T47D (cell line): Measurements from ENCODE around the gene OSBP2.

Source experiments
- DNase-seq, 2 experiments: peaks; one replicate each; pipeline versions ENCODE4 v3.0.0 to v3.0.0-alpha.2; 2011 to 2012; ENCODE audit warnings: low read depth in 1 of 2, low spot score in 1 of 2
- JUND ChIP-seq: IDR thresholded peaks from 2 replicates; pipeline ENCODE4 v1.6.1; 2012; ENCODE audit warnings: low read depth
- in situ Hi-C: cut with HindIII; loops from 2 replicates; pipeline ENCODE4 v1.10.0; 2016; ENCODE audit warnings: low sequenced_read_pairs, low pct_unique_long_range_greater_than_20kb

The OSBP2 gene, protein sequence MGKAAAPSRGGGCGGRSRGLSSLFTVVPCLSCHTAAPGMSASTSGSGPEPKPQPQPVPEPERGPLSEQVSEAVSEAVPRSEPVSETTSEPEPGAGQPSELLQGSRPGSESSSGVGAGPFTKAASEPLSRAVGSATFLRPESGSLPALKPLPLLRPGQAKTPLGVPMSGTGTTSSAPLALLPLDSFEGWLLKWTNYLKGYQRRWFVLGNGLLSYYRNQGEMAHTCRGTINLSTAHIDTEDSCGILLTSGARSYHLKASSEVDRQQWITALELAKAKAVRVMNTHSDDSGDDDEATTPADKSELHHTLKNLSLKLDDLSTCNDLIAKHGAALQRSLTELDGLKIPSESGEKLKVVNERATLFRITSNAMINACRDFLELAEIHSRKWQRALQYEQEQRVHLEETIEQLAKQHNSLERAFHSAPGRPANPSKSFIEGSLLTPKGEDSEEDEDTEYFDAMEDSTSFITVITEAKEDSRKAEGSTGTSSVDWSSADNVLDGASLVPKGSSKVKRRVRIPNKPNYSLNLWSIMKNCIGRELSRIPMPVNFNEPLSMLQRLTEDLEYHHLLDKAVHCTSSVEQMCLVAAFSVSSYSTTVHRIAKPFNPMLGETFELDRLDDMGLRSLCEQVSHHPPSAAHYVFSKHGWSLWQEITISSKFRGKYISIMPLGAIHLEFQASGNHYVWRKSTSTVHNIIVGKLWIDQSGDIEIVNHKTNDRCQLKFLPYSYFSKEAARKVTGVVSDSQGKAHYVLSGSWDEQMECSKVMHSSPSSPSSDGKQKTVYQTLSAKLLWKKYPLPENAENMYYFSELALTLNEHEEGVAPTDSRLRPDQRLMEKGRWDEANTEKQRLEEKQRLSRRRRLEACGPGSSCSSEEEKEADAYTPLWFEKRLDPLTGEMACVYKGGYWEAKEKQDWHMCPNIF

DNA sequence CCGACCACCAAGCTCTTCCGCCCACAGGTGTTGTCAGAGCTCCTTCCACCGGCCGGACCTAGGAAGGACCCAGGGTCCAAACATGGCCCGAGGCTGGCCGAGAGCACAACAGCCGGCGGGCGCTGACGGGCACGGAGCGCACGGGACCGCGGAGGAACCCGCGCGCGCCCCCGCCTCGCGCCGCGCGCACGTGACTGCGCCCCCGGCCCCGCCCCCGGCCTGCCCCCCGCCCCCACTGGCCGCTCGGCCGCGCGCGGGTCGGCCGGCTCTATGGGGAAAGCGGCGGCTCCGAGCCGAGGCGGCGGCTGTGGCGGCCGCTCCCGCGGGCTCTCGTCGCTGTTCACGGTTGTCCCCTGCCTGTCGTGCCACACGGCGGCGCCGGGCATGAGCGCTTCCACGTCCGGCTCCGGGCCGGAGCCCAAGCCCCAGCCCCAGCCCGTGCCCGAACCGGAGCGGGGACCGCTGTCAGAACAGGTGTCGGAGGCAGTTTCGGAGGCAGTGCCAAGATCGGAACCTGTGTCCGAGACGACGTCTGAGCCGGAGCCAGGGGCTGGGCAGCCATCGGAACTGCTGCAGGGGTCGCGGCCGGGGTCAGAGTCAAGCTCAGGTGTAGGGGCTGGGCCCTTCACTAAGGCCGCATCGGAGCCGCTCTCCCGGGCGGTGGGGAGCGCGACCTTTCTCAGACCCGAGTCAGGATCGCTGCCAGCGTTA lies at the start of gene OSBP2:
OSBP2 (plus strand) TSS at position 235 of the 711 bp plus-strand sequence; CDS start at position 271, 36 bp downstream.
- in situ Hi-C loops = no loop called here
- peak; percentile 37 to 44 for DNase-seq
- TF ChIP-seq JUND = no peak

DNA sequence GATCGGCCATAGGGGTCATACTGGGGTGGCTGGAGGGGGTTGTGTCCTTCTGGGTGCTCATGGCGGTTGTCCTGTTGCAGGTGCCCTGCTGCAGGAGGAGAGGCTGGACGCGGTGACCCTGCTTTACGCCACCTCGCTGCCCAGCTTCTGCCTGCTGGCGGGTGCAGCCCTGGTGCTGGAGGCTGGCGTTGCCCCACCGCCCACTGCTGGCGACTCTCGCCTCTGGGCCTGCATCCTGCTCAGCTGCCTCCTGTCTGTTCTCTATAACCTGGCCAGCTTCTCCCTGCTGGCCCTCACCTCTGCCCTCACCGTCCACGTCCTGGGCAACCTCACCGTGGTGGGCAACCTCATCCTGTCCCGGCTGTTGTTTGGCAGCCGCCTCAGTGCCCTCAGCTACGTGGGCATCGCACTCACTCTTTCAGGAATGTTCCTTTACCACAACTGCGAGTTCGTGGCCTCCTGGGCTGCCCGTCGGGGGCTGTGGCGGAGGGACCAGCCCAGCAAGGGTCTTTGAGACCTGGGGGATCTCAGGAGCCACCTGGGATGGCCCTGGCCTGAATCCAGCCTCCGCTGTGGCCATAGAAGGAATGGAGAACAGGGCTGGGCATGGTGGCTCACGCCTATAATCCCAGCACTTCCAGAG lies 48.0 kb upstream of the OSBP2 start:
- no peak for DNase-seq
- TF ChIP-seq JUND = no peak
- in situ Hi-C loops = no loop called here

DNA sequence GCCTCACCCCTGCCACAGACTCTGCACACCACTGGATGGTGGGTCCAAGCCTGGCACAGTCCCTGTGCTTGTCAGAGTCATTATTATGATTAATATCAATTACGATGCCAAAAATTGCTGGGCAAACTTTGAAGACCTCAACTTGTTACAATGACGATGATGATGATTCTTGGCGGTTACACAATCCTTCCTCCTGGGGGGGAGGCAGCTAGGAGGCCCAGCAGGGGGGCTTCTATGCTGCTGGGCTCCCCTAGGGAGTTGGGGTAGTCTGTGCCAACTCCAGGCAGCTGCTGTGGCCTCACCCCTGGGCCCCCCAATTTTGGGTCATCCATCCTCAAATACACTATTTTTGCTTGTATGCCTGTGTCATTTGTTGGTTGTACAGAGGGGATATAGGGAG lies 47.1 kb upstream of the OSBP2 start:
- DNase-seq = no peak
- in situ Hi-C loops = no loop called here
- TF ChIP-seq JUND = no peak

DNA sequence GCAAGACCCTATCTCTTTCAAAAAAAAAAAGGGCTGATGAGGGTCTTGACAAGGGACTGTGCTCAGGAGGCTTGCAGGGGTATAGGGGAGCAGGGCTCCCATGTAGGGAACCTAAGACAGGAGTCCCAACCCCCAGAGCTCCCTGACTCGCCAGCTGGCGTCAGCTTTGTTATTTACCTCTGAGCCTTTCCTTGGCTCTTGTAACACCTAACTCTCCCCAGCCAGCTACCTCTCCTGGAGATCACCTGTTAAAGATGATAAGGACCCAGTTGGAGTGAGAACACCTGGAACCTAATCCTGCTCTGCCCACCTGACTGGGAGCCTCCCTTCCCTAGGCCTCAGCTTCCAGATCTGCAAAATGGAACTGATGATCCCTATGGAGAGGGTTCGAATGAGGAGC lies 45.8 kb upstream of the OSBP2 start:
- no peak for TF ChIP-seq JUND
- in situ Hi-C loops = no loop called here
- DNase-seq = no peak

DNA sequence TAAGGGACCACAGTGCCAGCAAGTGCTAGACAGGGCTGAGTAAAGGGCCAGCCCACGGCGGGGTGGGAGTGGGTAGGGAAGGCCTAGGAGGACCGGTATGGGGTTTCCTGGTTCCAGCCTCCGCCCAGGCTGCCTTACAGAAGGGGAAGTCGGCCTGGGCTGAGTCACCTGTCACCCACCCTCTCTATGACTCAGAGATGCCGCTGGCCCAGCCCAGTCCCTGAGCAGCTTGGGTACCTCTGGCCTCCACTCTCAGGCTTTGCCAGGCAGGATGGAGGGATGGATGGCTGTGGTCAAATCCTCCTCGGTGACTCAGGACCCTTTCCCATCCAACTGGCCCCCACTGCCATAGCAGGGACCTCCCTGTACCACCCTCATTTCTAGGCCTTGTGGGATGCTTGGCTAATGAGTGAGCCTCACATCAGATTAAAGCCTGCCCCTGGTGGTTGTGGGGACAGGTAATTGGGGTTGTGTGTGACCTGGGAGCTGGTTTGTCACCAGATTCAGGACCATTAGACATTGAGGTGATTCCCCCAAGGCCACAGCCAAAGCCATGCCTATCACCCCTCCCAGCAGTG lies 45.2 kb upstream of the OSBP2 start:
- in situ Hi-C loops = no loop called here
- DNase-seq = no peak
- no peak for TF ChIP-seq JUND

DNA sequence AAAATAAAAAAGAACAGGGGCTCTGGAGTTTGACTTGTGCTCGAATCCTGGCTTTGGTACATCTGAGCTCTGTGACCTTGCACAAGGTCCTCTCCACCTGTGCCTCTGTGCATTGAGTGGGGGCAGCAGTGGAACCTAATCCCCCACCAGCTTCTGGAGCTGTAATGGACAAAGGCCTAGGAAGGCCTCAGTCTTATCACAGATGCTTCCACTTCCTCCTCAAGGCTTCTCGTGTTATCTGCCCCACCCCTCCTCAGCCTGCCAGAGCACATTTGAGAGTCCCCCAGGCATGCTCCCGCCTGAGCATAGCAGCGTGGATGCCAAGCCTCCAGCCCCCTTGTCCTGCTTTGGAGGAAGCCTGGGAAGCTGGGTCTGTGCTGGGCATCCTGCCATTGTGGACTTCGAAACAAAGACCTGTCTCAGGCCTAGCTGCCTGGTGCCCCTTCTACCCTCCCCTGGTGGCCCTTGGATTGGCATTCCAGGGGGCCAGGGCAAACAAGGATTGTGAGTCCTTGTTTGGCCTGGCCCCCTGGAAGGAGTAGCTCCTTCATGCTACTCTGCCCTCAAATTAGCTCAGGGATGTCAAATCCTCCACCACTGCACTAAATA lies 44.1 kb upstream of the OSBP2 start:
- in situ Hi-C loops = no loop called here
- DNase-seq = no peak
- no peak for TF ChIP-seq JUND

DNA sequence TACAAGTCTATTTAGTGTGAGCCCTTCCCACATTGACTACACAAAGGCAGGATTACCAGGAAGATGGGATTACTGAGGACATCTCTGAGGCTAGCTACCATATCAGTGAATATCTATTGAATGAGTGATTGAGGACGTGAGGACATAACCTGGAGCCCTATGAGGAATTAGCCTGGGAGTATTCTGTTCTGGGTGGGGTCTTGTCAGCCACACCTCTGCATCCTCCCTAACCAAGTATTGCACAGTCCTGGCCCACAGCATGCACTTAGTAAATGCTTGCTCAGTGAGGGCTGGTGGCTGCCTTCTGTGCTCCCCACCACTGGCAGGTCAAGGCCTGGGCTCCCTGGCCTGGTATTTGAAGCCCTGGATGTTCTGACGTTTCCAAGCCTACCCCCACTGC lies 41.8 kb upstream of the OSBP2 start:
- no peak for TF ChIP-seq JUND
- no peak for DNase-seq
- in situ Hi-C loops = no loop called here

DNA sequence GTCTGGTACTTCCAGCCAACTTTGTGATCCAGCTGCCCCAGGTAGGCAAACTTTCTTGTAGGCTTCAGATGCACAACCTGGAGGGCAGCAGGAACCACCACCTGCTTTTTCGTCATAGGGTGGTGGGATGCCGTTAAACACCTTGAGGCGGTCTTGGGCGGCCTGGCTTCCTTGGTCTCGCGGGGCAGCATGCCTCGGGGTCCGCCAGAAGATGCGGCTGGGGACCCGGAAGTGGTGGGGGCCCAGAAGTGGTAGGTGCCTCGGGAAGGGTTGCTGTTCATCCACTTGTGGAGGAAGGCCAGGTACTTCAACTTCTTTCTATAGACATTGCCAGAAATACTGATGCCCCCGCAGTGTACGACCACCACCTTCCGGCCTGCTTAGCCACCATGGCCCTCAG lies 40.3 kb upstream of the OSBP2 start:
- in situ Hi-C loops = no loop called here
- no peak for TF ChIP-seq JUND
- no peak for DNase-seq

DNA sequence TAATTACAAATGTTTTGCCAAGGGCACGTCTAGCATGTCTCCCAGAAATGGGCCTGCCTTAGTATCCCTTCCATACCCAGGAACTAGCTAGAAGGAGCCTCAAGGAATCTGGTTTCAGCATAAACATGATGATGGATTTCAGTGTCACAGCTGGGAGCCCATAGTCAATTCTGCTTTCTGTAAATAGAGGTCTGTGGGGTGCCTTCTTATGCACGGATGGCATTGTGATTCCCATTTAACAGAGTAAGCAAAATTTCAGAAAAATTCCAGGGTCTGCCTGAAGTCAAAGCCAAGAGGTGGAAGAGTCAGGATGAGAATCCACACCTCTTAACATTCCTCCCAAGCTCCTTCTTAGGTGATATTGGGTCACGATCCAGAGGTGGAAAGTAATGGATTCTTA lies 39.1 kb upstream of the OSBP2 start:
- TF ChIP-seq JUND = no peak
- in situ Hi-C loops = no loop called here
- DNase-seq = no peak

DNA sequence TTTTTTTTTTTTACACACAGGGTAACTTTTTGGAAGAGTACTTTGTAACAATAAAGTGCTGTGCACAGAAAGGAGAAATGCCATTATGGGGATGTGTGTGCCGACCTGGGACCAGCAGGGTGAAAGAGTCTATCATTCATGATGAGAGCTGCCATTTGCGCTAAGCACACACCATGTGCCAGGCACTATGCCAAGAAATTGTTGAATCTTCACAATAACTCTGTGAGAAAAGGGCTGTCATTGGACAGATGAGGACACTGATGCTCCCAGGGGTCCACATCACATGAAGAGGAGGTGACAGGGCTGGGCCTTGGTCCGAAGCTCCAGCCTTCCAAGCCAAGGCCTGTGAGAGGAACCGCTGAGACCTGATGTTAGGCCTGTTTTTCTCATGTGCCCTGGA lies 32.6 kb upstream of the OSBP2 start:
- in situ Hi-C loops = no loop called here
- DNase-seq = no peak
- no peak for TF ChIP-seq JUND

DNA sequence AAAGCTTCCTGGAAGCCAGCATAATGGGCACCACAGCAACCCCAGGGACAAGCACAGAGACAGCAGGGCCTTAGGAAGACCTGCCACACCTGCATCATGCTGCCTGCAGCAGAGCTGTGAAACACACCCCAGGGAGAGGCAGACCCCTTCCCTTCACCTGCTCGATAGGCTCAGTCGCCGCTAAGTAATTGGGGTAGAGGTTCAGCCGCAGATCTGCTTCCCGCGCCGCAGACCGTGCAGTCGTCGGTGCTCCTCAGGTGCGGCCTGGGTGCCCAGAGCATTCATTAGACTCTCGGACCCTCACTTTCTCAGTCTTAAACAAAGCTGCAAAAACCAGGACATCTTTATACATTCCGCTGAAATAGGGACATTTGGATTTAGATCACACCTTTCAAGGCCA lies 29.9 kb upstream of the OSBP2 start:
- no peak for DNase-seq
- no peak for TF ChIP-seq JUND
- in situ Hi-C loops = no loop called here
